Mucosa of descending colon (tissue), 3 donors: Measurements from ENCODE around the gene KLK5. TPM values are rescaled to one million over a fixed set of nuclear protein-coding genes. Genes with fewer than 3 reads are reported as not detected.

Source experiments
- ATAC-seq: fragments of 200-7000 bp; cut with Tn5 transposase; one replicate; pipeline ENCODE4 v1.9.1; 2020; ENCODE audit warnings: mild to moderate bottlenecking, moderate library complexity
- DNase-seq, 3 donors: peaks; one replicate each; pipeline ENCODE4 v3.0.0-alpha.2; 2020
- H3K36me3 ChIP-seq: fragments of 200-600 bp; one replicate; pipeline ENCODE4 v1.8.0; 2021; ENCODE audit warnings: low read depth, mild to moderate bottlenecking
- H3K4me1 ChIP-seq: fragments of 200-600 bp; one replicate; pipeline ENCODE4 v1.8.0; 2021; ENCODE audit warnings: low read depth, mild to moderate bottlenecking
- H3K4me3 ChIP-seq: fragments of 200-600 bp; one replicate; pipeline ENCODE4 v1.8.0; 2021; ENCODE audit warnings: mild to moderate bottlenecking
- H3K9me3 ChIP-seq: fragments of 200-600 bp; one replicate; pipeline ENCODE4 v1.8.0; 2021; ENCODE audit warnings: mild to moderate bottlenecking
- intact Hi-C, 2 donors: fragments of 100-400 bp; cut with DNase I in 1 of 2; cut with micrococcal nuclease in 1 of 2; formaldehyde crosslinking; loops; one replicate each; pipeline versions ENCODE4 v1.11.0 to v1.11.1; 2022; cut with DNase I, micrococcal nuclease
- total RNA-seq, 3 donors: library from RNA; stranded (reverse); fragmentation: NEBNext Ultra II Directional in 2 of 3; extraction: Animal tissue kit (Norgen Biotek cat#: 25700) in 2 of 3; gene quantifications; one replicate each; pipeline versions ENCODE4 v1.2.1 to v1.2.4, GENCODE V29; 2021 to 2023
- TF ChIP-seq, protein P1 (sequence below): fragments of 200-600 bp; IDR thresholded peaks from one replicate; pipeline ENCODE4 v1.8.0; 2022; ENCODE audit warnings: antibody characterized with exemption, mild to moderate bottlenecking
- donor health status: DM: no; HTN: no; CAD: no; lungs with moderate emphysema.
- donor health status: DM: no; HTN: no; CAD: no.
- donor health status: DM: no; HTN: yes; CAD: no.

Gene KLK5
- total RNA-seq, 3 donors from 2014 or later: not detected

DNA sequence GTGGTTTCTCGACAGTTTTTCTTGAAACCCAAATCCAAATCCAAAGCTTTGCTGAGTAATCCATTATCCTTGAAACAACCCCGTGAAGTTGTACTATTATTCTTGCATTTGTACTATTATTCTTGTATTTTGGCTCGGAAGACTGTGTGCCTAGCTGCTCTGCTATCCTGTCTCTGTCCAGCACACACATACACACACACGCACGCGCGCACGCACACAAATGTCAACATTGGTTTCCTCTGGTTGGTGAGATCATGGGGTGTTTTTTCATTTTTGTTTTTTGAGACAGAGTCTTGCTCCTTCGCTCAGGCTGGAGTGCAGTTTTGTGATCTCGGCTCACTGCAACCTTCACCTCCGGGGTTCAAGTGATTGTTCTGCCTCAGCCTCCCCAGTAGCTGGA, 26.7 kb downstream of the KLK5 start:
- ATAC-seq: no peak
- intact Hi-C loops: no loop called here
- Histone ChIP-seq H3K4me1 (no peaks in the 10 kb centered on the region), H3K9me3 (no peaks in the 10 kb centered on the region), H3K36me3 (no peaks in the 10 kb centered on the region), H3K4me3 (no peak overlapping the region)
- no peak for DNase-seq
- TF ChIP-seq, protein P1, sequence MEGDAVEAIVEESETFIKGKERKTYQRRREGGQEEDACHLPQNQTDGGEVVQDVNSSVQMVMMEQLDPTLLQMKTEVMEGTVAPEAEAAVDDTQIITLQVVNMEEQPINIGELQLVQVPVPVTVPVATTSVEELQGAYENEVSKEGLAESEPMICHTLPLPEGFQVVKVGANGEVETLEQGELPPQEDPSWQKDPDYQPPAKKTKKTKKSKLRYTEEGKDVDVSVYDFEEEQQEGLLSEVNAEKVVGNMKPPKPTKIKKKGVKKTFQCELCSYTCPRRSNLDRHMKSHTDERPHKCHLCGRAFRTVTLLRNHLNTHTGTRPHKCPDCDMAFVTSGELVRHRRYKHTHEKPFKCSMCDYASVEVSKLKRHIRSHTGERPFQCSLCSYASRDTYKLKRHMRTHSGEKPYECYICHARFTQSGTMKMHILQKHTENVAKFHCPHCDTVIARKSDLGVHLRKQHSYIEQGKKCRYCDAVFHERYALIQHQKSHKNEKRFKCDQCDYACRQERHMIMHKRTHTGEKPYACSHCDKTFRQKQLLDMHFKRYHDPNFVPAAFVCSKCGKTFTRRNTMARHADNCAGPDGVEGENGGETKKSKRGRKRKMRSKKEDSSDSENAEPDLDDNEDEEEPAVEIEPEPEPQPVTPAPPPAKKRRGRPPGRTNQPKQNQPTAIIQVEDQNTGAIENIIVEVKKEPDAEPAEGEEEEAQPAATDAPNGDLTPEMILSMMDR: no peak

- no peaks in the 10 kb centered on the region for H3K9me3 ChIP-seq
Observed at GRCh38 chr19:50925734-50926133, 27.1 kb downstream of the KLK5 start.

DNA sequence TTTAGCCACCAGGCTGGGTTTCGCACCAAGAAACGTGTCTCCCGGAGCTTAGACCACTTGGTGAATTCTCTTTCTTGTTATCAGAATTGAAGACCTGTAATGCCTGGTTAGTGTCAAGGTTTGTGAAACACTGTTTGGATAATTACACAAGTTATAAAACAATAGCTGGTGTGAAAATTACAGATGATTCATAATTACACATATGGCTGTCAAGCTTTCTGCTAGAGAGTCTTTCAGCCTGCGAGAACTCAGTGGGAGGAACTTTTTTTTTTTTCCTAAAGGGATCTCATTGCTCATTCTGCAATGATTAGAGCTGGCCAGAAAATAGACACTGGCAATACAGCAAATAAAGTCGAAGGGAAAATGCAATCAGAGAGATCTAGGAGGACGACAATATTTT, 28.3 kb downstream of the KLK5 start:
- intact Hi-C loops: no loop called here
- DNase-seq (no peak), ATAC-seq (no peak)
- H3K4me3 ChIP-seq: no peak overlapping the region
- H3K9me3 ChIP-seq: no peaks in the 10 kb centered on the region
- no peaks in the 10 kb centered on the region for H3K4me1 ChIP-seq
- no peaks in the 10 kb centered on the region for H3K36me3 ChIP-seq
- TF ChIP-seq, protein P1: no peak

More at GRCh38 chr19:50925734-50926133, 27.1 kb downstream of the KLK5 start:
- Histone ChIP-seq H3K36me3 (no peaks in the 10 kb centered on the region), H3K4me3 (no peak overlapping the region), H3K4me1 (no peaks in the 10 kb centered on the region)
- no peak for DNase-seq
- TF ChIP-seq, protein P1: no peak
- intact Hi-C loops: no loop called here
- ATAC-seq: no peak

GRCh38 chr19:50922317-50922853, 30.5 kb downstream of the KLK5 start:
- no peaks in the 10 kb centered on the region for H3K36me3 ChIP-seq
- peak; percentile 66 to 79 (median 77) for DNase-seq
- H3K4me3 ChIP-seq: no peak overlapping the region
- TF ChIP-seq, protein P1: peak; percentile 79
- intact Hi-C loops: no loop called here
- ATAC-seq: peak; percentile 100
- H3K9me3 ChIP-seq: no peaks in the 10 kb centered on the region
- no peaks in the 10 kb centered on the region for H3K4me1 ChIP-seq

- no peaks in the 10 kb centered on the region for H3K9me3 ChIP-seq
- TF ChIP-seq, protein P1: no peak
- no peaks in the 10 kb centered on the region for H3K4me1 ChIP-seq
- no peak overlapping the region for H3K4me3 ChIP-seq
- ATAC-seq: peak; percentile 9
- intact Hi-C loops: no loop called here
- no peaks in the 10 kb centered on the region for H3K36me3 ChIP-seq
- no peak for DNase-seq
Observed at GRCh38 chr19:50921426-50922316, 31.2 kb downstream of the KLK5 start.
